ENCODE measurements around the gene PGAM2.

PGAM2 gene

GRCh38 chr7:44063894-44064651, 1.3 kb downstream of the PGAM2 start:
- no peak for DNase-seq

DNA sequence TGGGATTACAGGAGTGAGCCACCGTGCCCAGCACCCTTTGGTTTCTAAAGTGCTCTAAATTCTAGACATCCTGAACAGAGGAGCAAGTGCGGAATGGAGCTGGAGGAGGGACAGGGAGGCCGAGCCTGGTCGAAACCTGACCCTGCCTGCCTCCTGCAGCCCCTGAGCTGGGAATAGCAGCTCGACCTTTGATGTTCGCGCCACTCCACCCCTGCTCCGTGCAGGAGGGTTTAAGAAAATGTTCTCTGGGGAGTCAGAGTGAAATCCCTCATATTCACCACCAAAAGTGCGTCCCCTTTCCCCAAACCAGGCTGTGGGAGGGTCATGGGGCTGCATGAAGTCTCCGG, 1.8 kb downstream of the PGAM2 start:
- no peak for DNase-seq

DNA sequence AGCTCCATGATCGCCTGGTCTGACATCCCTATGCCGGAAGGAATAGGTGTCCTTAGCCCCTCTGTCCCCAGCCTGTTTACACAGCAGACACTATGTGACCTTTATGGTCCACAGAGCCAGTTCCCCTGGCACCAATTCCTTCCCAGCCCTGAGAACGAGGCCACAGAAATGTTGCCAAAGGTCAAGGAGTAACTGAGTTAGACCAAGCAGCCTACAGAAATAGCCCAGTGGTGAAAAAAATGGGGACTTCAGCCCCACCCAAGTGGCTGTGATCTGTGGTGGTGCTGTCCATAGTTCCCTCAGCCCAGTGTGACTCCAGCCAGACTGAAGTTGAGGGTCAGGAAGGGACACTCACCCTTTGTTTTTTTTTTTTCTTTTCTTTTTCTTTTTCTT, 2.5 kb downstream of the PGAM2 start:
- no peak for DNase-seq

DNA sequence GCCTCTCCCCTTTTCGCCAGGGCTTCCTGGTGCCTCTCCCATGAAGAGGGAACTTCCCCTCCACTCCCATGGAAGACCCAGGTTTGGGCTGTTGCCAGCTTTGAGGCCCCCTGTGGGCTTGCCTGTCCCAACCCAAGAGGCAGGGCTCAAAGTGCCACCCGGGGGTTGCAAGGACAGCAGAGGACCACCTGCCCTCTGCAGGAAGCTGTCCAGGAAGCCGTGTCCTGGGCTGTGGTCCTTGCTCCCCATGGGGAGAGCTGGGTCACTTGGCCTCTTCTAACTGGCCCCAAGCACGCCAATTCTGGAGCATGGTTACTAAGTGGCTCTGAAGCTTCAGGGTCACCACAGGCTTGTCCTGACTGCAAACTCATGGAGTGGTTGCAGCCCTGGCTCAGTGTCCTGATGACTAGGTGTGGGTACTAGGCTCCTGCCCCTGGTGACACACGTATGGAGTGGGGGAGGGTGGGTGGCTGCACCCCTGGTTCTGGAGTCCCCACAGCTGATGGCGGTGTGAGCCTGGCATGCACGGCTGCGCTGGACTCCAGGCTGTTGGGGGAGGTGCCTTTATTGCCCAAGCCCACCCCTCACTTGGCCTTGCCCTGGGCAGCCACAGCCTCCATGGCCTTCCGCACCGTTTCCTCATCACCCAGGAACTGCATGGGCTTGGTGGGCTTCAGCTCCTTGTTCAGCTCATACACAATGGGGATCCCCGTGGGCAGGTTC, 3.0 kb downstream of the PGAM2 start:
- peak; percentile 28 for DNase-seq

- DNase-seq, result no peak
Observed at GRCh38 chr7:44061645-44062179, 3.7 kb downstream of the PGAM2 start.

- DNase-seq, result no peak
Observed at GRCh38 chr7:44060948-44061644, 4.3 kb downstream of the PGAM2 start.

- no peak for DNase-seq
Observed at GRCh38 chr7:44060091-44060947, 5.0 kb downstream of the PGAM2 start.

- no peak for DNase-seq
Observed at GRCh38 chr7:44059219-44060090, 5.9 kb downstream of the PGAM2 start.

- DNase-seq, result no peak
Observed at GRCh38 chr7:44058759-44059218, 6.6 kb downstream of the PGAM2 start.

DNA sequence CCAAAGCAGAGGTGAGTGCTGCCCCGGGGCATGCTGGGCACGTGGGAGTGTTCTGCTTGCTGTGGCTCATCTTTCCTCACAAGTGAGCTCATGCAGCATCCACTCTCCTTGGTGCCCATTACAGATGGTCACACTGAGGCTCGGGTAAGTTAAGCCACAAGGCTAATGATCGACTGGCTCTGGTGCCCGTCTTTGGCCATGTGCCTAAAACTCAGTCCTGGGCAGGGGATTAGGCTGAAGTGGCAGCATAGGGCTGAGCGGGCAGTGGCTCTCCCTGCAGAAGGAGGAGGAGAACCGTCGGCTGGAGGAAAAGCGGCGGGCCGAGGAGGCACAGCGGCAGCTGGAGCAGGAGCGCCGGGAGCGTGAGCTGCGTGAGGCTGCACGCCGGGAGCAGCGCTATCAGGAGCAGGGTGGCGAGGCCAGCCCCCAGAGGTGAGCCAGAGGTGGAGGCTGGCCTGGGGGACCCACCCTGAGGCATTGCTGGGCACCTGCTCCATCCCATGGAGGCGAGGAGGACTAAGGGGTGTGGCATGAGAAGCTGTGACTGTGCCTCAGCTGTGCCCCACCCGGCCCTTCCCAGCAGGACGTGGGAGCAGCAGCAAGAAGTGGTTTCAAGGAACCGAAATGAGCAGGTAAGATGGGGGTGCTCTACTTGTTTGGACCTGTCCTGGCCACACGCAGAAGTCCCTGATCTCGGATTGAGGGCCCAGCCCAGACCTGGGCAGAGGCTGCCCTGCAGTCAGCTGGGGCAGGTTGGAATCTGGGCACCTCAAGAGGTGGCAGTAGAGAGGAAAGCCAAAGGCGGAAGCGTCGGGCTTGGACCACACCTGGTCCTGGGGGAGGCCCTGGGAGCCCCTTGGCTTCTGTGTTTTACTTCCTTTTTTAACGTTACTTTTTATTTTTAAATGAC, 7.3 kb downstream of the PGAM2 start:
- DNase-seq, result no peak

DNA sequence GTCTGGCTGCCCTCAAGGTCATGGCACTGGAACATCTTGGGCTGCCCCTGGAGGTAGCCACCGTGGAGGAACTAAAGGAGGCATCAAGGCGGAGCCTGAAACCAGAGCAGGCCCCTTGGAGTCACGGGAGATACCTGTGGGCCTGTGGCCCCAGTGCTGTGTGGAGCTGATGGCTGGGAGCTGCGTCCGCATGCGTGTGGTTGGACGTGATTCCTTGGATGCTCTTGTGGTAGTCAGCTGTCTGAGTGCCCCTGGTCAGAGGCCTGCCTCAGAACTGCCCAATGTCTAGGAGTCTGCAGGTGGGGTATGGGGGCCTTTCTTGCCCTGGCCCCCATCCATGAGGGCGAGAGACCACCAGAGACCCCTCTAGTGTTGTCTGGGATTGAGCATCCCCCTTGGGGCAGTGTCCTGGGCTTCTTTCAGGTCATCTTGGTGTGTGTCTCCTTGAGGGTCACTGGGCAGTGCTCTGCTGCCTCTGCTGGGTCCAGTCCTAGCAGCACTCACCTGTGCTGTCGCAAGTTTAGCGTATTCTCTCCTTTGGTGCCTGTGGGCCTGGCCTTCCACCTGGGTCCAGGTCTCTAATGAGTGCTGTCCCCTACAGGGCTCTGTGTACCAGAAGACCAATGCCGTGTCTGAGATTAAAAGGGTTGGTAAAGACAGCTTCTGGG, 8.1 kb downstream of the PGAM2 start:
- DNase-seq, result no peak

GRCh38 chr7:44056681-44057080, 8.7 kb downstream of the PGAM2 start:
- DNase-seq, result no peak

- no peak for DNase-seq
Observed at GRCh38 chr7:44052771-44053365, 12.5 kb downstream of the PGAM2 start.

GRCh38 chr7:44051611-44052220, 13.7 kb downstream of the PGAM2 start:
- no peak for DNase-seq

DNA sequence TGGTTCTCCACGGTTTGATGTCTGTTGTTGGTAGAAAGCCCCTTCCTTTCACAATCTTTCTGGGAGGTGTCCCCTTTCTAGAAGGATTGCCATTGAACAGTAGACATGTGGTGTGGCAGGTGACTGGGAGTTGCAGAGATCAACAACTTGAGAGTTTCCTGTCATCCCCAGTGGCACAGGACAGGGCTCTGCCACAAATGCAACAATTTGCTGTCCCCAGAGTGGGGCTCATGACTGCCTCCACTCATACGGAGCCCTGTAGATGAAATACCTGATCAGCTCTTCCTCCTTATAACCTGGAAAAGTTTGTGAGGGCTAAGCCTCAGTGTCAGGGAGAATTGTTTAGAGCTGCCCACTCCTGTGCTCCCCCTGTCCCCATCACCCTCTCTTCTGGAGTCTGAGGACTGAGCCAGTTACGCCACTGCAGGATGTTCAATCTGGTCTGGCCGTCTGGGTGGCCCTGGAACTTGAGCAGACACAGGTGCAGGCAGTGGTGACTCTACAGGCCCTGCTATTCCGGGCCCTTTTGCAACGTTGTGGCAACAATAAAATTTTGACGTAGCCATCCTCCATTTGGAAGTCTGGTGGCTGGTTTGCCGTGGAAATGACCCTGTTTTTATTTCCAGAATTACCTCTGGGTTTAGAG, 14.3 kb downstream of the PGAM2 start:
- DNase-seq, result no peak

GRCh38 chr7:44050121-44050914, 15.0 kb downstream of the PGAM2 start:
- no peak for DNase-seq

DNA sequence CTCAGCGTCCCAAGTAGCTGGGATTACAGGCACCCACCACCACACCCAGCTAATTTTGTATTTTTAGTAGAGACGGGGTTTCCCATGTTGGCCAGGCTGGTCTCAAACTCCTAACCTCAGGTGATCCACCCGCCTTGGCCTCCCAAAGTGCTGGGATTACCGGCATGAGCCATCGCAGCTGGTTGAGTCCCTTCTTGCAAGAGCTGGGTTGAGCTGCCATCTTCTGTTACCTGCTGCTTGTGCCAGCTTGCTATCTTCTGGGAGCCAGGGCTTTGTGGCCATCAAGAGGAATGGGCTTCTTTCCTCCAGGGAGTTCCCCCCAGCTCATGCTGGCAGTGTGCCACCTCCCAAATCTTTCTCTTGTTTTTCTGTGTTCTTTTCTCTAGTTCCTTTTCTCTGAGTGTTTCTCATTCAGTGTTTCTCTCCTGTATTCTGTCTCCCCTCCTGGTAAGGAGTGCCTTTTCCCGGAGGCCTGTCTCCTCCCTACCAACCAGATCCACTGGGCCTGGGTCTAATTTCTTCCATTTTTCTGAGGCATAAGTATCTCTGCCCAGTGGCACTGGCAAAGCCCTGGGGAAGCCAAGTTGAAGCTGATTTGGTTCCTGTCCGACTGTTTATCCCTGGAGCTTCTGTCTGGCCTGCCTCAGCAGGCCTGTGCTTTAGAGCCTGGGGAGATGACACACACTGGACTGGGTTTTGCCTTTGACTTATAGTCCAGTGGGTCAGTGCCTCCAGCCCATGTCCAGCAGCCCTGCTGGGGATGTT, 17.2 kb downstream of the PGAM2 start:
- DNase-seq, result no peak
